ENCODE results near the gene PCDH9. TPM values are rescaled to one million over a fixed set of nuclear protein-coding genes. Genes with fewer than 3 reads are reported as not detected.

Gene PCDH9
- total and polyA plus RNA-seq, 10 donors = 0.24 to 8.1 (median 3.8) TPM

- H3K9me3 ChIP-seq = no peaks in the 10 kb centered on the region
- intact Hi-C loops (cut with DNase I; ENCODE audit: low total_unique reads) = no loop called here
- WGBS, 5 donors = 71 to 84% (median 78%) methylated on average over 5 of the region's 5 CpGs
- H3K27ac ChIP-seq = no peak overlapping the region
- no peaks in the 10 kb centered on the region for H3K4me1 ChIP-seq
- no peak for DNase-seq
- TF ChIP-seq POLR2AphosphoS5 (IDR thresholded peaks at IDR 0.05) (no peak), POLR2A (IDR thresholded peaks at IDR 0.05) (no peak), CTCF (IDR thresholded peaks at IDR 0.05 in 8 of 11, conservative IDR thresholded peaks at IDR 0.05 in 3 of 11) (no peak)
- H3K4me3 ChIP-seq = no peak overlapping the region
- no peaks in the 10 kb centered on the region for H3K36me3 ChIP-seq
- no peaks in the 10 kb centered on the region for H3K27me3 ChIP-seq (replicated peaks in 1 of 7)
Observed at GRCh38 chr13:66348745-66349690, 881.1 kb downstream of the PCDH9 start.

GRCh38 chr13:66347486-66348117 lies 882.5 kb downstream of the PCDH9 start:
- no peak for TF ChIP-seq POLR2AphosphoS5 (IDR thresholded peaks at IDR 0.05)
- no peak for TF ChIP-seq CTCF (IDR thresholded peaks at IDR 0.05 in 8 of 11, conservative IDR thresholded peaks at IDR 0.05 in 3 of 11)
- no peak for TF ChIP-seq POLR2A (IDR thresholded peaks at IDR 0.05)
- no peak for DNase-seq
- H3K4me3 ChIP-seq = no peak overlapping the region
- H3K27me3 ChIP-seq (replicated peaks in 1 of 7) = no peaks in the 10 kb centered on the region
- H3K4me1 ChIP-seq = no peaks in the 10 kb centered on the region
- no peaks in the 10 kb centered on the region for H3K9me3 ChIP-seq
- no peaks in the 10 kb centered on the region for H3K36me3 ChIP-seq
- no peak overlapping the region for H3K27ac ChIP-seq
- WGBS, 5 donors = 79 to 90% (median 85%) methylated on average over 4 of the region's 4 CpGs
- intact Hi-C loops (cut with DNase I; ENCODE audit: low total_unique reads) = no loop called here

GRCh38 chr13:66345971-66346370 lies 884.2 kb downstream of the PCDH9 start:
- no peaks in the 10 kb centered on the region for H3K36me3 ChIP-seq
- no peak for TF ChIP-seq POLR2AphosphoS5 (IDR thresholded peaks at IDR 0.05)
- no peak for TF ChIP-seq CTCF (IDR thresholded peaks at IDR 0.05 in 8 of 11, conservative IDR thresholded peaks at IDR 0.05 in 3 of 11)
- TF ChIP-seq POLR2A (IDR thresholded peaks at IDR 0.05) = no peak
- H3K4me3 ChIP-seq = no peak overlapping the region
- intact Hi-C loops (cut with DNase I; ENCODE audit: low total_unique reads) = no loop called here
- H3K9me3 ChIP-seq = no peaks in the 10 kb centered on the region
- no peaks in the 10 kb centered on the region for H3K27me3 ChIP-seq (replicated peaks in 1 of 7)
- DNase-seq = no peak
- 79 to 88% (median 86%) methylated on average over 8 of the region's 8 CpGs for WGBS, 5 donors
- H3K27ac ChIP-seq = no peak overlapping the region
- H3K4me1 ChIP-seq = no peaks in the 10 kb centered on the region

- Histone ChIP-seq H3K4me1 (no peaks in the 10 kb centered on the region), H3K9me3 (no peaks in the 10 kb centered on the region), H3K27ac (no peak overlapping the region), H3K4me3 (no peak overlapping the region), H3K36me3 (no peaks in the 10 kb centered on the region), H3K27me3 (replicated peaks in 1 of 7) (no peaks in the 10 kb centered on the region)
- DNase-seq = no peak
- intact Hi-C loops (cut with DNase I; ENCODE audit: low total_unique reads) = no loop called here
- TF ChIP-seq POLR2AphosphoS5 (IDR thresholded peaks at IDR 0.05) = no peak
- TF ChIP-seq CTCF (IDR thresholded peaks at IDR 0.05 in 8 of 11, conservative IDR thresholded peaks at IDR 0.05 in 3 of 11) = no peak
- TF ChIP-seq POLR2A (IDR thresholded peaks at IDR 0.05) = no peak
- 80 to 92% (median 86%) methylated on average over 6 of the region's 6 CpGs for WGBS, 5 donors
Observed at GRCh38 chr13:66345518-66345810, 884.7 kb downstream of the PCDH9 start.
